K562 (cell line): ENCODE data around the gene NADK. TPM values are rescaled to one million over a fixed set of nuclear protein-coding genes. Genes with fewer than 3 reads are reported as not detected.
"Not testable (repeated sequence)": the region's sequence is repeated elsewhere in the genome, so short reads cannot be mapped to it uniquely, and the experiment has no call there.

Source experiments
- ATAC-seq: fragments of 200-7000 bp; cut with Tn5 transposase; 3 replicates; pipeline ENCODE4 v1.9.1; 2020; ENCODE audit warnings: moderate library complexity
- BruUV-seq: library from RNA; stranded (reverse); fragments of 400-500 nt; replicated peaks from 2 replicates; lab custom pipeline; 2021; lab: Mats Ljungman, UMichigan
- CTCF ChIA-PET: fragments of 300-600 bp; formaldehyde crosslinking; extraction: SDS; loops from one replicate; lab custom pipeline; 2021; ENCODE audit warnings: low intra/inter-chr PET ratio; lab: Yijun Ruan, JAX
- POLR2A ChIA-PET: fragments of 300-600, 350-650 bp; sonication (Branson Sonifier 250); formaldehyde crosslinking; extraction: SDS; loops from one replicate; lab custom pipeline; 2021; ENCODE audit warnings: antibody characterized with exemption, inconsistent platforms; lab: Yijun Ruan, JAX
- DNase-seq, 4 experiments: peaks; one replicate each; pipeline versions ENCODE4 v3.0.0 to v3.0.0-alpha.2; 2011 to 2018; ENCODE audit warnings: low spot score in 3 of 4, mixed read lengths in 3 of 4; ENCODE audit errors: extremely low read depth in 1 of 4
- FAIRE-seq: peaks from 2 replicates; lab custom pipeline; 2011; peaks lifted over from hg19 to GRCh38; lab: Jason Lieb, UNC
- H2AFZ ChIP-seq: 2 replicates; pipeline ENCODE4 v1.6.0; 2011; ENCODE audit warnings: low read depth, low read length, control low read depth, inconsistent platforms
- H3K27ac ChIP-seq: fragments of 200-600 bp; 3 replicates; pipeline ENCODE4 v1.8.0; 2011; ENCODE audit warnings: low read depth, mild to moderate bottlenecking, control low read depth, inconsistent platforms, low read length, moderate library complexity, mixed read lengths; ENCODE audit errors: extremely low read depth
- H3K27me3 ChIP-seq, 2 experiments: fragments of 300-600 bp in 1 of 2; 2 replicates in 1 of 2; 3 replicates in 1 of 2; pipeline versions ENCODE4 v1.6.0 to v1.8.0; 2011; ENCODE audit warnings: inconsistent platforms in 2 of 2, low read length in 2 of 2, mild to moderate bottlenecking in 1 of 2, mixed read lengths in 1 of 2, moderate library complexity in 1 of 2; ENCODE audit not compliant: control insufficient read depth in 2 of 2, insufficient read depth in 2 of 2
- H3K36me3 ChIP-seq: fragments of 300-600 bp; 3 replicates; pipeline ENCODE4 v1.8.0; 2011; ENCODE audit warnings: mild to moderate bottlenecking, low read length, inconsistent platforms; ENCODE audit not compliant: control insufficient read depth, insufficient read depth
- H3K4me1 ChIP-seq, 2 experiments: fragments of 200-600 bp in 1 of 2; replicated peaks in 1 of 2; 2 replicates in 1 of 2; 3 replicates in 1 of 2; pipeline versions ENCODE4 v1.5.1 to v1.8.0; 2011; ENCODE audit warnings: inconsistent platforms in 2 of 2, low read length in 2 of 2, mild to moderate bottlenecking in 1 of 2, mixed read lengths in 1 of 2, moderate library complexity in 1 of 2; ENCODE audit not compliant: control insufficient read depth in 2 of 2, insufficient read depth in 2 of 2
- H3K4me2 ChIP-seq: 2 replicates; pipeline ENCODE4 v1.6.1; 2011; ENCODE audit warnings: low read length, control low read depth, inconsistent platforms, mixed read lengths; ENCODE audit not compliant: insufficient read depth
- H3K4me3 ChIP-seq: fragments of 200-600 bp; sonication (generic), shearing (Covaris generic); 2 replicates; pipeline ENCODE4 v1.5.1; 2016; ENCODE audit warnings: control low read depth, inconsistent platforms
- H3K79me2 ChIP-seq: fragments of 200-600 bp; 3 replicates; pipeline ENCODE4 v1.8.0; 2011; ENCODE audit warnings: low read length, inconsistent platforms; ENCODE audit not compliant: control insufficient read depth, insufficient read depth
- H3K9ac ChIP-seq, 2 experiments: 2 replicates each; pipeline versions ENCODE4 v1.6.0 to v1.6.1; 2011; ENCODE audit warnings: low read depth in 2 of 2, low read length in 2 of 2, control low read depth in 1 of 2, inconsistent platforms in 1 of 2, mild to moderate bottlenecking in 1 of 2, mixed read lengths in 1 of 2; ENCODE audit not compliant: insufficient read depth in 1 of 2
- H3K9me1 ChIP-seq: one replicate; pipeline ENCODE4 v1.6.0; 2011; ENCODE audit warnings: inconsistent platforms, mild to moderate bottlenecking, low read length, moderate library complexity; ENCODE audit not compliant: control insufficient read depth, insufficient read depth
- H3K9me3 ChIP-seq: replicated peaks from 2 replicates; pipeline ENCODE4 v1.5.1; 2011; ENCODE audit warnings: low read depth, low read length, inconsistent platforms; ENCODE audit not compliant: control insufficient read depth, insufficient read depth
- H4K20me1 ChIP-seq: replicated peaks from 2 replicates; pipeline ENCODE4 v1.6.1; 2011; ENCODE audit warnings: low read length, inconsistent platforms, mixed read lengths; ENCODE audit not compliant: control insufficient read depth, insufficient read depth
- ATF3 ChIP-seq, 2 experiments: fragments of 450-650 bp in 1 of 2; sonication (generic) in 1 of 2; formaldehyde crosslinking in 1 of 2; IDR thresholded peaks in 1 of 2; conservative IDR thresholded peaks in 1 of 2; 2 replicates each; pipeline versions ENCODE4 v1.6.1 to v1.8.1; 2016 to 2023; ENCODE audit warnings: mild to moderate bottlenecking in 2 of 2, moderate library complexity in 2 of 2, inconsistent platforms in 1 of 2, missing genetic modification reagents in 1 of 2
- CREBBP ChIP-seq: IDR thresholded peaks from one replicate; pipeline ENCODE4 v1.6.1; 2012; ENCODE audit warnings: low read depth, mild to moderate bottlenecking, control low read depth, inconsistent platforms, low read length
- FOXM1 ChIP-seq, 2 experiments: fragments of 450-650 bp in 1 of 2; sonication (generic) in 1 of 2; formaldehyde crosslinking in 1 of 2; IDR thresholded peaks; 2 replicates each; pipeline versions ENCODE4 v1.6.1 to v1.9.0; 2017 to 2022; ENCODE audit warnings: low read depth in 2 of 2, mild to moderate bottlenecking in 2 of 2, missing genetic modification reagents in 1 of 2, moderate library complexity in 1 of 2
- FOXP1 ChIP-seq: sonication (generic); formaldehyde crosslinking; IDR thresholded peaks from 2 replicates; pipeline ENCODE4 v1.8.0; 2022; ENCODE audit warnings: mild to moderate bottlenecking, missing genetic modification reagents
- HNRNPH1 ChIP-seq: fragments of 200-400 bp; formaldehyde crosslinking; optimal IDR thresholded peaks from 2 replicates; pipeline ENCODE3; 2017; ENCODE audit warnings: low read depth, mild to moderate bottlenecking, low read length, moderate library complexity
- NR3C1 ChIP-seq: sonication (generic); formaldehyde crosslinking; IDR thresholded peaks from 2 replicates; pipeline ENCODE4 v1.8.1; 2022; ENCODE audit warnings: missing genetic modification reagents
- POLR2AphosphoS2 ChIP-seq: IDR thresholded peaks from 2 replicates; pipeline ENCODE4 v1.6.1; 2012; ENCODE audit warnings: low read length, improper control_type of control experiment
- POLR2G ChIP-seq: fragments of 200-400 bp; formaldehyde crosslinking; IDR thresholded peaks from 2 replicates; pipeline ENCODE4 v1.6.1; 2017; ENCODE audit warnings: low read depth, mild to moderate bottlenecking, antibody characterized with exemption, low read length, moderate library complexity
- SNIP1 ChIP-seq: fragments of 450-650 bp; IDR thresholded peaks from 2 replicates; pipeline ENCODE4 v1.7.1; 2017; ENCODE audit warnings: low read depth, mild to moderate bottlenecking
- TAL1 ChIP-seq: fragments of 450-650 bp; IDR thresholded peaks from 2 replicates; pipeline ENCODE4 v1.6.1; 2016; ENCODE audit warnings: mild to moderate bottlenecking
- ZBTB5 ChIP-seq: fragments of 450-650 bp; IDR thresholded peaks from 2 replicates; pipeline ENCODE4 v1.6.1; 2017; ENCODE audit warnings: antibody characterized with exemption
- ZNF717 ChIP-seq: fragments of 250-450 bp; sonication (Bioruptor Pico); IDR thresholded peaks from 2 replicates; pipeline ENCODE4 v1.5.0; 2021
- WGBS: fragments of 100-300 bp; shearing (Covaris generic); methylation state at CpG from one replicate; pipeline ENCODE4 v1.1.6; 2016; ENCODE audit warnings: low coverage, mixed read lengths; ENCODE audit not compliant: insufficient coverage; ENCODE audit errors: missing lambda C conversion rate; 5-methylcytosine and 5-hydroxymethylcytosine counted together
- in situ Hi-C: fragments of 300-500 bp; cut with MboI; formaldehyde crosslinking; loops from 4 replicates; pipeline ENCODE4 v1.15.0; 2018; ENCODE audit warnings: inconsistent platforms, mixed read lengths
- intact Hi-C: fragments of 100-400 bp; cut with micrococcal nuclease; formaldehyde crosslinking; loops from 2 replicates; pipeline ENCODE4 v1.14.2; 2022
- polyA plus RNA-seq, 8 experiments: library from polyadenylated mRNA; depleted of rRNA in 4 of 8; stranded (reverse) in 5 of 8; unstranded in 3 of 8; fragments of >200 nt; fragmentation: Nextera tagmentation in 2 of 8; fragmentation: Illumina TruSeq in 1 of 8; extraction: Ambion mirVana in 2 of 8; extraction: Trizol in 1 of 8; gene quantifications; 2 replicates each; pipeline versions ENCODE4 v1.2.1 to v1.2.3, GENCODE V29; 2011 to 2014; ENCODE audit warnings: inconsistent platforms in 1 of 8, missing spikeins in 1 of 8
- total RNA-seq, 7 experiments: library from RNA; depleted of rRNA in 6 of 7; stranded (reverse); fragments of >200 nt in 6 of 7; fragmentation: Illumina TruSeq in 2 of 7; extraction: Trizol in 2 of 7; gene quantifications; 2 replicates each; pipeline versions ENCODE4 v1.2.1 to v1.2.3, GENCODE V29; 2011 to 2021; ENCODE audit warnings: low replicate concordance in 1 of 7

NADK gene
- total and polyA plus RNA-seq, 9 of the 15 experiments (the other 6 are each of a cell fraction or from before 2014, with no cell fraction given) = 1.5 to 135 (median 75.1) TPM

GRCh38 chr1:1704284-1704957, 73.8 kb downstream of the NADK start:
- H3K4me3 ChIP-seq, H3K27me3 ChIP-seq, H3K27ac ChIP-seq, BruUV-seq, H3K9me1 ChIP-seq, FAIRE-seq, H4K20me1 ChIP-seq, DNase-seq, H3K4me2 ChIP-seq, POLR2A ChIA-PET, H3K9ac ChIP-seq, intact Hi-C loops, H3K79me2 ChIP-seq, in situ Hi-C loops, H2AFZ ChIP-seq, ATAC-seq, H3K4me1 ChIP-seq, CTCF ChIA-PET, H3K9me3 ChIP-seq: not testable (repeated sequence)
- peak; percentile 49 for TF ChIP-seq POLR2G
- 94% methylated on average over 27 of the region's 27 CpGs for WGBS
- H3K36me3 ChIP-seq = peaks cover 18% of the 10 kb centered on the region; the same call in 1 of the 3 replicates

- intact Hi-C loops = no loop called here
- H3K36me3 ChIP-seq = peaks cover 18% of the 10 kb centered on the region; the same call in 1 of the 3 replicates
- no peak for DNase-seq
- CTCF ChIA-PET = no interaction called here
- no peaks in the 10 kb centered on the region for H4K20me1 ChIP-seq
- H3K9me3 ChIP-seq = no peaks in the 10 kb centered on the region
- in situ Hi-C loops = no loop called here
- H3K79me2 ChIP-seq = no peaks in the 10 kb centered on the region
- WGBS = over 99% methylated on average over 16 of the region's 22 CpGs
- H3K27me3 ChIP-seq = no peaks in the 10 kb centered on the region
- H3K4me2 ChIP-seq = no peak overlapping the region
- no peak overlapping the region for H3K9ac ChIP-seq
- no peaks in the 10 kb centered on the region for H3K4me1 ChIP-seq
- POLR2A ChIA-PET = interaction anchor here (0.7 kb wide), 1 partner anchor 280 kb away, joined by 3 read pairs; no protein-coding TSS in a partner anchor
- no peak overlapping the region for H2AFZ ChIP-seq
- no peak for FAIRE-seq
- no peak overlapping the region for H3K27ac ChIP-seq
- no peak overlapping the region for H3K4me3 ChIP-seq
- no peak for ATAC-seq
- BruUV-seq = no TSS peak
- no peaks in the 10 kb centered on the region for H3K9me1 ChIP-seq
- no peak for TF ChIP-seq POLR2AphosphoS2
- no peak for TF ChIP-seq FOXM1 (IDR thresholded peaks at IDR 0.05; ENCODE audit: low read depth)
- TF ChIP-seq FOXM1 (CRISPR knock-in tag; IDR thresholded peaks at IDR 0.05; ENCODE audit: low read depth) = no peak
- no peak for TF ChIP-seq ATF3 (IDR thresholded peaks at IDR 0.05)
- no peak for TF ChIP-seq ATF3 (CRISPR knock-in tag; conservative IDR thresholded peaks at IDR 0.05)
- no peak for TF ChIP-seq ZBTB5
- TF ChIP-seq TAL1 = no peak
- no peak for TF ChIP-seq HNRNPH1
- no peak for TF ChIP-seq FOXP1 (CRISPR knock-in tag)
- TF ChIP-seq CREBBP = no peak
- no peak for TF ChIP-seq ZNF717 (CRISPR knock-in tag)
- no peak for TF ChIP-seq NR3C1
- TF ChIP-seq SNIP1 = no peak
Observed at GRCh38 chr1:1703796-1704195, 74.5 kb downstream of the NADK start.
